ENCODE results near the gene SDC1.
A peak's percentile ranks its signal among the peaks of the same experiment; 100 is the strongest.

SDC1 gene

GRCh38 chr2:20227894-20228505 lies 3.1 kb upstream of the SDC1 start:
- DNase-seq = no peak

- no peak for DNase-seq
These were observed 1.2 kb upstream of the SDC1 start for GRCh38 chr2:20226152-20226545.

GRCh38 chr2:20225294-20226151 lies 593 bp upstream of the SDC1 start:
- DNase-seq = peak in 2 of 5 donors; percentile 10 to 43

DNA sequence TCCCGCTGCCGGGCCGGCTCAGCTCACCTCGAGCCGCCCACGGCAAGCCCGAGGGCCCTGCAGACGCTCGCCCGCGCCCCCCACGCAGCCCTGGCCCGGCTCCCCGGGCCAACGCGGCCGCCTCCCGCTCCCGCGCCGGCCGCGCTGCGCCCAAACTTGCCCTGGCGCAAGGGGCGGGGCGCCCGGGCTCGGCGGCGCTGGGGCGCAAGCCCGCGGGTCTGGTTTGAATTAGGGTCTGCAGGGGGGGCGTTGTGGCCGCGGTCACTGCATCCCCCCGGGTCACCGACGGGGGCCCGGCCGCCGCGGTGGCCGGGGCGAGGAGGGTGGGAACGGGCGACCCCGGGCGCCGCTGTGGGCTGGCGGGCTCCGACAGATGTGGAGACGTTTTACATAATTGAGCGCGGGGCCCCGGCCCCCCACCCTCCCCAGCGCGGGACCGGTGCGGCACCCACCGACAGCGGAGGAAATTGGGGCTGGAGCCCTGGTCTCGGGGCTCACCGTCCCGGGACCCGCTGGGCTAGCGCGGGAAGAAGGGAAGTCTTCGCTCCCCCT lies 690 bp downstream of the SDC1 start:
- DNase-seq = no peak

- no peak for DNase-seq
These were observed 1.3 kb downstream of the SDC1 start for GRCh38 chr2:20223407-20224163.

DNA sequence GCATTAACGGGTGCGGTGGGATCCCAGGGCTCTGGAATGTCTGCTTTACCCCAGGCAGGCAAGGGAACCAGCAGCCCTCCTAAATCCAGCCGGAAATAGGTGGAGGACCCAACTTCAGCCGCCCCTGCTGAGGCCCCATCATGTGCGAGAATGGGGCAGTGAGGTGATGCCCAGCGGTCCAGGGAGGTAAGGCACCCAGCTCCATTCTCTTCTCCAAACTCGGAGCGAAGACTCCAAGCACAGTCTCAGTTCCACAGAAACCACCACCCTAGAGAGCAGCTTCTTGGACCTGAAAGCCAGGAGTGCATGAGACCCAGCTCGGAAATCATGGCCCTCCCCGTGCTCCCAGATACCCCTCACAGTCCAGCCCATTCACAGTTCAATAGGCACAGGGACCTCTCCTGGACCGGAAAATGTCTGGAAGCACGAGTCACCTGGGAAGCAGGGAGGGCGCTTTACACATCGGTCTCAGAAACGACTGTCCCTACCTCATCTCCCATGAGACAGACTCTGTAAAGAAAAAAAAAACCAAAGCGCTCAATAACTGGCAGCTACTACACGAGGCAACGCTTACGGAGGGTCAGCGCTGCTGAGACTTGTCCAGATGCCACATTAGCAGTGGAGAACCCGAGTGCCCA lies 2.0 kb downstream of the SDC1 start:
- DNase-seq = no peak

- no peak for DNase-seq
These were observed 2.7 kb downstream of the SDC1 start for GRCh38 chr2:20222014-20222768.

DNA sequence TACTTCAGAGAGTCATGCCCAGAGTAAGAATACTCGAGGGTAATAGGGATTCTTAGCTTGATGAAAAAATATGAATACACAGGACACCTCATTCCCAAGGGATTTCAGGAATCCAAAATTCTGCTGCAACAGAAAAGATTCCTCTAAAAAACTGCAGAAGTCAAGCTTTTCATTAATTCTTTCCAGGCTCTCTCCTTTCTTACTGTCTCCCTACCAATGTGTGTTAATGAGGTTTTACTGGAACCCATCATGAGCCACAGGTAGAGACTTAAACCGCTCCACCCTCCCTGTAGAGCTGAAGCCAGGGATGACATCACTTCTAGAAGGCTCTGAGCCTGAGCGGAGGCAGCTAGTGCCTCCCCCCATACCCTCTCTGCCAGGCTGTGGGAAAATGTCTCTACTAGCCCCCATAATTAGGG lies 3.4 kb downstream of the SDC1 start:
- no peak for DNase-seq

DNA sequence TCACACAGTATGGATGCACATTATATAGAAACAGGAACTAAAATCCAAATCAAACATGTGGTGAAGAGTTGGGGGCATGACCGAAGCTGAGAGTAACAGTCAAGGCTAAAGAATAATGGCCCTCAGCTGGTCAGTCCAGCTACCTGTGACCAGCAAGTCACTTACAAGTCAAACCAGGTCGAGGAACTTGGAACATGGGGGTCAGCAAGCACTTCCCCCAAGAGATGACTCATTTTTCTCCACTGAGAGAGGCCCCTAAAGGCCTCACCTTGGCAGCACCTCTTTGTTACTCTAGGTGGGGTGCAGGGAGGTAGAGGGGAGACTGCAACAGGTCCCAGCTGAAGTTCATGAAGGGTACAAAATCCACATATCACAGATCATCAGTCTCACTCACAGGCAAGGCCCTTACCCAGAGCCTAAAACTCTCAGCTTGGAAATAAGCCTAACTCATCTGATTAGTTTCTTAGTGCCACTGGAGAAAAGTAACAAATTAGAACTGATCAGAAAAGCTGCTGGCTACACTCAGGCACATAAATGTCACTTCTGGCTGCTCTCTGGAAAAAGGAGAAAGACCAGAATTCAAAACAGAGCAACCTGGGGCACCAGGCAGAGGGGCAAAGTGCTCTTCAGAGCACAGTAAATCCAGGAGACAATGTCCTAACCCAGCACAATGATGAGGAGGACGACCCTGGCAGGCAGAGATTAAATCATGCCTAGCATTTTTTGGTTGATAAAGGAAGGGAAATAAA lies 4.0 kb downstream of the SDC1 start:
- DNase-seq = no peak

GRCh38 chr2:20219763-20220380 lies 5.1 kb downstream of the SDC1 start:
- no peak for DNase-seq

- no peak for DNase-seq
These were observed 6.3 kb downstream of the SDC1 start for GRCh38 chr2:20218331-20219320.

DNA sequence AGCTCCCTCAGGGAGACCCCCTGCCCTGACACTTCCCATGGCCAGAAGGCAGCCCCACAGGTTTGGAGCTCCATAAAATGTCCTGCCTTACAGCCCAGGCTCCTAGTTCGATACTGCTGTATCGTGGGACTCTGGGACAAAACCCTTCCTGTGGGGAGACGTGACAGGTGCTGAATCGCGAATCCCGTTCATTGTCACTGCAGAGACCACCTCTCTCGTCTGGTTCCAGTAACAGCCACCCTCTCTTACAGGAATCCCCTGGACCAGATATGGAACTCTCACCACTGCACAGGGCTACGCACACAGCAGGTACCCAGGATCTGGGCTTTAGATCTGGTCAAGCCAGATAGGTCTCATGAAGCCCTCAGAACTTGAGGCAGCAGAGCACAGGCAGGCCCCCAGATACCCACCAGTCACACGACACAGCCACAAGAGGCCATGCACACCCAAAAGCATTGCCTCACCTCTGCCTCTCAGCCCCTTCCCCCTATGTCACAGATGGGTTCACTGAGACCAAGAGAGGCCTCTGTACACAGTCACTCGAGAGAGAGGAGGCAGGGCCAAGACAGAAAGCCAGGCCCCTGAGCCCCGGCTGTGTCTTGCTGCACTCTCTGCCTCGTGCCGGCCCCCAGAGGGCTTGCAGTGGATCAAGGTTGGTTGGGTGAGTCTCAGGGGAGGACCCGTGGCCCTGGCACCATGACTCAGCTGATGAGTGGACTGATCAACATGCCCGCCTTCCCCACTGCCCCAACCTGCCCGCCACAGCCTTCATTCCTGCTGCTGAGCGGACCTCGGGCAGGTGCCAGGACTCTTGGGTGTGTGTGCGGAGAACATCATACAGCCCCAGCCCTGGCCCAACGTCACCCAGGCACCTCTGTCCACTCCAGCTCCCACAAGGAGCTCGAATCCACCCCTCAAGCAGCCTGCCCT lies 7.6 kb downstream of the SDC1 start:
- no peak for DNase-seq

DNA sequence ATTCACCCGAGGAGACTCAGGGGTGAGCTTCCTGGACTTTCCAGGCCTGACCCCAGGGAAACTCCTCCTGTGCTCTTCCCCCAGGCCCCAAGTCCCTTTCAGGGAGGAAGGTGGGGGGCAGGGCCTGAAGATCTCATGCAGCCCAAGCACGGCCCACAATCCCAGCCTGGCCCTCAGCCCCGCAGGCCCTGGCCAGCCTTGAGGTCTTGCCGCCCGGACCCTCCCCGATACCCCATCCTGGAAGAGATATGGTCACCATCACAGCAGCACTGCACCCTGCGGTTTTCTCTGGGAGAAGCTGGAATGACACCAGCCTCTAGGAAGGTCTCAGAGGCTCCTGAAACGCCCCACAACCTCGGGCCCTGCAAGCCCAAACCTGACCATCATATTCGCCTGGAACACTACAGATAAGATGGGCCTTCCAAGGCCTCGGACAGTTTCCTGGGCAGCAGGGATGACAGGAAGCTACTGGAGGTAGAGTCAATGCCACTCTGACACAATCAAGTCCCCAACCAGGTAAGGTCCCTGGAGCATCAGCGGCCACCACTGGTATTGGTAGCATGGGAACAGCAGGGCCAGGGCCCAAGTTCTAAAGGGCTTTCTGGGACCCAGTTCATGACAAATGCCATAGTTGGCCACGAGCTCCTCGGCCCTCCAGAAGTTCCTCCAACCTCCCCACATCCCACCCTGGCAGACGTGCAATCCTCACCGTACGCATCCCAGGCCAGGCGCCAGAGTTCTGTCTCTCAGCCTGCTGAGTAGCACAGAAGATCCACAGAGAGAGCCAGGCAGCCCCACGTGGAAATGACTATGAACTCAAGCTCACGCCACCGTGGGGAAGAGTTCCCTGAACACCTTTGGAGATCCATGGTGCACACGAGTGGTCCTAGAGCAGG lies 8.6 kb downstream of the SDC1 start:
- no peak for DNase-seq

- DNase-seq = no peak
These were observed 9.5 kb downstream of the SDC1 start for GRCh38 chr2:20215183-20216040.

GRCh38 chr2:20214566-20215182 lies 10.3 kb downstream of the SDC1 start:
- DNase-seq = no peak

All from T-helper 1 cell (primary cell).